Neuronal stem cell (in vitro differentiated cells): ENCODE results near the gene RASGEF1B.

Source experiments
- DNase-seq: peaks from one replicate; pipeline ENCODE4 v3.0.0-alpha.2; 2013; ENCODE audit warnings: low spot score
- H2AFZ ChIP-seq: one replicate; pipeline ENCODE4 v1.6.1; 2013; ENCODE audit warnings: mild to moderate bottlenecking, low read length, inconsistent platforms
- H2AK5ac ChIP-seq: 2 replicates; pipeline ENCODE4 v1.6.1; 2013; ENCODE audit warnings: low read depth, mild to moderate bottlenecking, inconsistent platforms, low read length, moderate library complexity, mixed read lengths
- H2BK120ac ChIP-seq: 2 replicates; pipeline ENCODE4 v1.6.1; 2013; ENCODE audit warnings: low read depth, mild to moderate bottlenecking, inconsistent platforms, low read length, moderate library complexity, mixed read lengths
- H2BK12ac ChIP-seq: one replicate; pipeline ENCODE4 v1.6.1; 2013; ENCODE audit warnings: low read length, inconsistent platforms
- H2BK15ac ChIP-seq: 2 replicates; pipeline ENCODE4 v1.6.1; 2013; ENCODE audit warnings: mild to moderate bottlenecking, low read length, inconsistent platforms, mixed read lengths
- H2BK5ac ChIP-seq: one replicate; pipeline ENCODE4 v1.6.1; 2013; ENCODE audit warnings: inconsistent platforms, mild to moderate bottlenecking, low read length, moderate library complexity
- H3K14ac ChIP-seq: one replicate; pipeline ENCODE4 v1.6.1; 2013; ENCODE audit warnings: low read length, inconsistent platforms
- H3K18ac ChIP-seq: 2 replicates; pipeline ENCODE4 v1.6.1; 2013; ENCODE audit warnings: low read length, inconsistent platforms
- H3K23ac ChIP-seq: 2 replicates; pipeline ENCODE4 v1.6.1; 2013; ENCODE audit warnings: low read depth, mild to moderate bottlenecking, mixed read lengths, low read length, inconsistent platforms; ENCODE audit not compliant: poor library complexity
- H3K27ac ChIP-seq: replicated peaks from 3 replicates; pipeline ENCODE4 v1.5.1; 2013; ENCODE audit warnings: low read length, inconsistent platforms
- H3K27me3 ChIP-seq, 3 experiments: 2 replicates each; pipeline ENCODE4 v1.6.1; 2013; ENCODE audit warnings: low read length in 3 of 3, mild to moderate bottlenecking in 2 of 3, inconsistent platforms in 1 of 3, low read depth in 1 of 3, mixed read lengths in 1 of 3, moderate library complexity in 1 of 3; ENCODE audit not compliant: control insufficient read depth in 3 of 3, insufficient read depth in 3 of 3
- H3K36me3 ChIP-seq, 2 donors: replicated peaks in 1 of 2; 2 replicates each; pipeline ENCODE4 v1.6.1; 2013; ENCODE audit warnings: low read length in 2 of 2; ENCODE audit not compliant: control insufficient read depth in 2 of 2, insufficient read depth in 2 of 2
- H3K4ac ChIP-seq: 2 replicates; pipeline ENCODE4 v1.6.1; 2013; ENCODE audit warnings: inconsistent platforms, mild to moderate bottlenecking, low read length, moderate library complexity
- H3K4me1 ChIP-seq, 2 donors: 1 replicate in 1 of 2; 2 replicates in 1 of 2; pipeline ENCODE4 v1.6.1; 2013; ENCODE audit warnings: low read length in 2 of 2, low read depth in 1 of 2; ENCODE audit not compliant: control insufficient read depth in 2 of 2, insufficient read depth in 1 of 2
- H3K4me2 ChIP-seq: one replicate; pipeline ENCODE4 v1.6.1; 2013; ENCODE audit warnings: mild to moderate bottlenecking, low read length, inconsistent platforms; ENCODE audit not compliant: insufficient read depth, poor library complexity, severe bottlenecking
- H3K4me3 ChIP-seq, 2 donors: 2 replicates each; pipeline ENCODE4 v1.5.1; 2013; ENCODE audit warnings: low read length in 2 of 2, mild to moderate bottlenecking in 2 of 2, inconsistent platforms in 1 of 2, moderate library complexity in 1 of 2
- H3K79me1 ChIP-seq: one replicate; pipeline ENCODE4 v1.6.1; 2013; ENCODE audit warnings: low read depth, mild to moderate bottlenecking, inconsistent platforms, low read length, moderate library complexity
- H3K9ac ChIP-seq: one replicate; pipeline ENCODE4 v1.6.1; 2013; ENCODE audit warnings: mild to moderate bottlenecking, low read depth, low read length, inconsistent platforms; ENCODE audit not compliant: poor library complexity
- H3K9me3 ChIP-seq, 2 donors: replicated peaks in 1 of 2; 2 replicates each; pipeline versions ENCODE3 to v1.6.1; 2013; ENCODE audit warnings: low read length in 2 of 2, mild to moderate bottlenecking in 2 of 2, inconsistent platforms in 1 of 2, low read depth in 1 of 2, mixed read lengths in 1 of 2, moderate library complexity in 1 of 2; ENCODE audit not compliant: control insufficient read depth in 2 of 2, insufficient read depth in 1 of 2
- H4K8ac ChIP-seq: one replicate; pipeline ENCODE4 v1.6.1; 2013; ENCODE audit warnings: low read depth, mild to moderate bottlenecking, inconsistent platforms, low read length, moderate library complexity
- H4K91ac ChIP-seq: one replicate; pipeline ENCODE4 v1.6.1; 2013; ENCODE audit warnings: low read length, low read depth, mild to moderate bottlenecking, inconsistent platforms; ENCODE audit not compliant: poor library complexity
- WGBS, 2 donors: extraction: QIAGEN DNeasy Blood & Tissue Kit; methylation state at CpG; one replicate each; pipeline ENCODE4 v1.1.7; 2013; ENCODE audit warnings: missing lambda C conversion rate in 2 of 2, mixed read lengths in 1 of 2; ENCODE audit not compliant: insufficient read length in 2 of 2, insufficient replicate concordance in 1 of 2; ENCODE audit errors: extremely low coverage in 2 of 2; 5-methylcytosine and 5-hydroxymethylcytosine counted together

The RASGEF1B gene

DNA sequence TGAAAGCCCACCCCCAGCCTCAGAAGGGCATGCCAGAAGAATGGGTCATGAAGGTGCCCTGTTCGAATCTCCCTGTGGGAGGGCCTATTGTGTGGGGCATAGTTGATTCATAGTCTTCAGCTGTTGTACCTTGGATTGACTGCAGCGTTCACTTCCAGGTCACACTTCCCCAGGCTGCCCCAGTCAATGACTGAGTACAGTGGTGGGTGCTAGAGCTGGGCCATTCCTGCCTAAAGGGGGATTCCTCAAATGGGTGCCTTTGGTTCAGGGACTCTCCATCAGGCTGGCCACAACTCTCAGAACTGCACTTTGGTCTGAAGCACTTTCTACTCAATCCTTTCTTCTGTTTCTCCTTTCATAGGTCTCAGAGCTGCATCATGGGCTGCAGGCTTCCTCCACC lies 35.0 kb upstream of the RASGEF1B start:
- Histone ChIP-seq H3K4me1 (no peaks in the 10 kb centered on the region), H2BK15ac (peak overlapping the region; percentile 31), H3K4ac (no peak overlapping the region), H4K8ac (no peak overlapping the region), H3K79me1 (no peaks in the 10 kb centered on the region), H3K18ac (peak overlapping the region; percentile 19), H2BK120ac (no peak overlapping the region), H3K23ac (peak overlapping the region; percentile 14), H3K4me2 (no peak overlapping the region), H3K9me3 (no peaks in the 10 kb centered on the region), H3K36me3 (no peaks in the 10 kb centered on the region), H2BK5ac (no peak overlapping the region), H4K91ac (no peak overlapping the region), H2AK5ac (no peak overlapping the region), H3K27me3 (no peaks in the 10 kb centered on the region), H3K9ac (no peak overlapping the region), H3K4me3 (no peak overlapping the region), H3K14ac (no peak overlapping the region), H2AFZ (no peak overlapping the region), H2BK12ac (no peak overlapping the region), H3K27ac (no peak overlapping the region)
- WGBS, 2 donors = no CpG with 5 or more reads among the region's 2 CpGs
- DNase-seq = no peak

DNA sequence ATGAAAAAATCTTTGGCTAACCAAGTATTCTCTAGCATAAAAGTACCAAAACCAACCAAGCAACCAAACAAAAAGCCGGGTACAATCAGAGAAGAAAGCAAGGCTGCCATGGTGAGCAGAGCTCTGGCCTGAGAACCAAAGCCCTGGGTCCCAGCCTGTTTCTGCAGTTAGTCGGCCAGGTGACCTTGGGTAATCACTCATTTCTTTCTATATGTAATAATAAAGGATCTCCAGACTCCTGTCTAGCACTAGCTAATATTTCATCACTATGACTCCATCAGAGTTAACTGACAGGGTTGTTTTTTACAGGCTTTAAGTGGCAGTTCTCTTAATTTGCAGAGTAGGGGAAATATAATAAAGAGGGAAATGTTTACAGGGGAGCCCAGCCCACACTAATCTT lies 34.0 kb upstream of the RASGEF1B start:
- DNase-seq = no peak
- no CpG with 5 or more reads among the region's 2 CpGs for WGBS, 2 donors

DNA sequence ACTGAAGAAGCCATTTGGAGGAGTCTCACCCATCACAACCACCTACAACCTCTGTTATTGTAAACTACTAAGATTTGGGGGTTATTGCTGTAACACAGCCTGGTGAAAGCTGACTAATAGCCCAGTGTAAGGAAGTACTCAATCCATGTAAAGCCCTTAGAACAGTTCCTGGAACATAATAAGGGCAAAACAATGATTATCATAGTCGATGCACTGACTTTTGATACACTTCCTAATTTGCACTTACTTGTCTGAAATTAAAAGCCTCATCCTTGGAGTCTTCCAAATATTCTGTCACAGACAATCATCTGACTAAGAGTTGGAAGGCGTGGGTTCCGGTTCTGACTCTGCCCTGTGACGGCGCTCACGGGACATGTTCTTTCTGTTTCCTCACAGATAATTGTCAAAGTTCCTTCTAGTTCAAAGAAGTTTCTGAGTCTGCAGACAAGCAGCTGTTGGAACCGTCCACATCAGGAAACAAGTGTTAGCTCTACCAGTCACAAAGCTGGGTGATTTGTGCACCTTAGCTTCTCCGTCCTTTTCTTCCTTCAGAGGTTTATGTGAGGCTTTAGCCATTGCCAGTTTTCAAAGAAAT lies 33.4 kb upstream of the RASGEF1B start:
- H2BK12ac ChIP-seq = no peak overlapping the region
- H3K4me1 ChIP-seq = peaks cover 0 to 7% of the 10 kb centered on the region in 2 donors
- no peak overlapping the region for H3K14ac ChIP-seq
- H3K18ac ChIP-seq = no peak overlapping the region
- H3K36me3 ChIP-seq = no peaks in the 10 kb centered on the region
- H3K27ac ChIP-seq = no peak overlapping the region
- no peak overlapping the region for H3K4ac ChIP-seq
- H2BK5ac ChIP-seq = no peak overlapping the region
- no peak overlapping the region for H3K23ac ChIP-seq
- no peaks in the 10 kb centered on the region for H3K9me3 ChIP-seq
- no peak overlapping the region for H2BK120ac ChIP-seq
- DNase-seq = no peak
- no peak overlapping the region for H2BK15ac ChIP-seq
- H3K9ac ChIP-seq = no peak overlapping the region
- no peaks in the 10 kb centered on the region for H3K27me3 ChIP-seq
- H2AK5ac ChIP-seq = no peak overlapping the region
- H3K4me3 ChIP-seq = no peak overlapping the region
- no peaks in the 10 kb centered on the region for H3K79me1 ChIP-seq
- peak overlapping the region; percentile 10 for H2AFZ ChIP-seq
- no CpG with 5 or more reads among the region's 8 CpGs for WGBS, 2 donors
- H4K91ac ChIP-seq = no peak overlapping the region
- no peak overlapping the region for H3K4me2 ChIP-seq
- no peak overlapping the region for H4K8ac ChIP-seq

More for the DNA sequence above, 34.0 kb upstream of the RASGEF1B start:
- no peak overlapping the region for H3K14ac ChIP-seq
- no peaks in the 10 kb centered on the region for H3K79me1 ChIP-seq
- no peak overlapping the region for H2AFZ ChIP-seq
- H2BK120ac ChIP-seq = no peak overlapping the region
- H2BK12ac ChIP-seq = no peak overlapping the region
- no peak overlapping the region for H2BK15ac ChIP-seq
- H4K91ac ChIP-seq = no peak overlapping the region
- no peak overlapping the region for H3K4ac ChIP-seq
- no peak overlapping the region for H3K9ac ChIP-seq
- H3K23ac ChIP-seq = no peak overlapping the region
- no peaks in the 10 kb centered on the region for H3K27me3 ChIP-seq
- peaks cover 0 to 4% of the 10 kb centered on the region in 2 donors for H3K4me1 ChIP-seq
- no peak overlapping the region for H3K27ac ChIP-seq
- H4K8ac ChIP-seq = no peak overlapping the region
- no peak overlapping the region for H3K4me3 ChIP-seq
- H3K9me3 ChIP-seq = no peaks in the 10 kb centered on the region
- no peak overlapping the region for H3K18ac ChIP-seq
- no peaks in the 10 kb centered on the region for H3K36me3 ChIP-seq
- H3K4me2 ChIP-seq = no peak overlapping the region
- no peak overlapping the region for H2AK5ac ChIP-seq
- no peak overlapping the region for H2BK5ac ChIP-seq

DNA sequence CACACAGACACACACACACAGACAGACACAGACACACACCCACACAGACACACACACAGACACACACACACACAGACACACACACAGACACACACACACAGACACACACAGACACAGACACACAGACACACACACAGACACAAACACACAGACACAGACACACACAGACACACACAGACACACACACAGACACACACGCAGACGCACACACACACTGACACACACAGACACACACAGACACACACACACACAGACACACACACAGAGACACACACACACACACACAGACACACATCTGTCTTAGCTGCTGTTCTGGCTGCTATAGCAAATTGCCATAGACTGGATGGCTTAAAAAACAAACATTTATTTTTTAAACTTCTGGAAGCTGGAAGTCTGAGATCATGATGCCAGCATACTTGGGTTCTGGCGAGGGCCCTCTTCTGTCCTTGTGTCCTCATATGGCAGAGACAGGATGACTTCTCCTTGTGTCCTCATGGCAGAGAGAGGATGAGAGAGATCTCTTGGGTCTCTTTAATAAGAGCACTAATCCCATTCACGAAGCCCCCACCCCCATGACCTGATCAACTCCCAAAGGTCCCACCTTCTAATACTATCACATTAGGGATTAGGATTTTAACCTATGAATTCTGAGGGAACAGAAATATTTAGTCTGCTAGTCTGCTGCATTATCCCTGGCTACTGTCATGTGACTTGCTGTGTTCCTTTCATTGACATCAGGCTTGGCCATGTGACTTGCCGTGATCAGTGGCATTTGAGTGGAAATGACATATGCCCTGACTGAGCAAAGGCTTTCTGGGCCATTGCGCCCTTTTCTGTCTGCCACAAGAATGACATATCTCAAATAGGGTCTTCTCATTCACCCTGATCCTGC lies 32.7 kb upstream of the RASGEF1B start:
- Histone ChIP-seq H3K79me1 (no peaks in the 10 kb centered on the region), H4K8ac (no peak overlapping the region), H3K9me3 (no peaks in the 10 kb centered on the region), H3K14ac (no peak overlapping the region), H2AFZ (peak overlapping the region; percentile 10), H2BK12ac (peak overlapping the region; percentile 17), H2BK5ac (no peak overlapping the region), H3K9ac (no peak overlapping the region), H3K18ac (no peak overlapping the region), H3K4me2 (no peak overlapping the region), H3K23ac (no peak overlapping the region), H2BK15ac (no peak overlapping the region), H3K4me1 (peaks cover 5 to 9% of the 10 kb centered on the region in 2 donors), H2AK5ac (no peak overlapping the region), H3K4me3 (no peak overlapping the region), H3K4ac (no peak overlapping the region), H4K91ac (peak overlapping the region; percentile 56), H3K36me3 (no peaks in the 10 kb centered on the region), H3K27ac (no peak overlapping the region), H2BK120ac (no peak overlapping the region), H3K27me3 (no peaks in the 10 kb centered on the region)
- WGBS, 2 donors = no CpG with 5 or more reads among the region's 6 CpGs
- DNase-seq = no peak
